HCT116 (cell line): ENCODE measurements around the gene TOP2B.

ENCODE experiments used
- CEBPB ChIP-seq: IDR thresholded peaks from 2 replicates; pipeline ENCODE4 v1.6.1; 2012; ENCODE audit warnings: low read depth
- CTCF ChIP-seq, 3 experiments: fragments of 200-600 bp in 1 of 3; sonication (generic) in 1 of 3; IDR thresholded peaks in 2 of 3; conservative IDR thresholded peaks in 1 of 3; 2 replicates each; pipeline ENCODE4 v1.5.1; 2012 to 2017; ENCODE audit warnings: low read depth in 2 of 3, low read length in 2 of 3, antibody characterized with exemption in 1 of 3, borderline replicate concordance in 1 of 3, control low read depth in 1 of 3, mild to moderate bottlenecking in 1 of 3, mixed read lengths in 1 of 3, mixed run types in 1 of 3, moderate library complexity in 1 of 3; ENCODE audit not compliant: insufficient read depth in 1 of 3
- EZH2 ChIP-seq: fragments of 200-600 bp; sonication (generic); IDR thresholded peaks from 2 replicates; pipeline ENCODE4 v1.6.1; 2017; ENCODE audit warnings: antibody characterized with exemption, mixed run types
- EZH2phosphoT487 ChIP-seq: fragments of 200-600 bp; IDR thresholded peaks from 2 replicates; pipeline ENCODE4 v1.6.1; 2018; ENCODE audit warnings: antibody characterized with exemption, borderline replicate concordance
- MAX ChIP-seq: IDR thresholded peaks from 2 replicates; pipeline ENCODE4 v1.6.1; 2012
- POLR2A ChIP-seq: IDR thresholded peaks from 2 replicates; pipeline ENCODE4 v1.7.0; 2011; ENCODE audit warnings: borderline replicate concordance; ENCODE audit not compliant: insufficient read depth, insufficient read length; ENCODE audit errors: extremely low read depth
- POLR2AphosphoS5 ChIP-seq: IDR thresholded peaks from 2 replicates; pipeline ENCODE4 v1.6.1; 2011; ENCODE audit warnings: mild to moderate bottlenecking, low read depth, low read length, moderate library complexity
- REST ChIP-seq: IDR thresholded peaks from 2 replicates; pipeline ENCODE4 v1.6.1; 2012; ENCODE audit warnings: low read depth
- SP1 ChIP-seq: IDR thresholded peaks from 2 replicates; pipeline ENCODE4 v1.6.1; 2012; ENCODE audit warnings: low read depth
- SRF ChIP-seq: IDR thresholded peaks from 2 replicates; pipeline ENCODE4 v1.6.1; 2012; ENCODE audit warnings: low read depth
- ZNF274 ChIP-seq: fragments of 200-500 bp; sonication (Bioruptor generic); IDR thresholded peaks from 2 replicates; pipeline ENCODE4 v1.6.1; 2014; ENCODE audit warnings: mild to moderate bottlenecking, low read depth, low read length, inconsistent platforms

- no peak for TF ChIP-seq CEBPB
- TF ChIP-seq POLR2AphosphoS5 = no peak
- TF ChIP-seq CTCF (IDR thresholded peaks at IDR 0.05 in 2 of 3, conservative IDR thresholded peaks at IDR 0.05 in 1 of 3; ENCODE audit: borderline replicate concordance in 1 of 3, insufficient read depth in 1 of 3, low read depth in 2 of 3, low read length in 2 of 3) = no peak
- no peak for TF ChIP-seq EZH2
- TF ChIP-seq ZNF274 = no peak
- TF ChIP-seq MAX = no peak
- no peak for TF ChIP-seq POLR2A
- no peak for TF ChIP-seq EZH2phosphoT487
- TF ChIP-seq REST = no peak
- TF ChIP-seq SP1 = no peak
- TF ChIP-seq SRF = no peak
Observed at GRCh38 chr3:25707268-25707926, 42.7 kb upstream of the TOP2B start.
